CD14-positive monocyte (primary cell): Measurements from ENCODE around the gene IQSEC3. TPM values are rescaled to one million over a fixed set of nuclear protein-coding genes. Genes with fewer than 3 reads are reported as not detected.

Experiments
- DNase-seq, 3 donors: peaks; one replicate each; pipeline ENCODE4 v3.0.0-alpha.2; 2011 to 2022
- H2AFZ ChIP-seq: 2 replicates; pipeline ENCODE4 v1.6.0; 2012; ENCODE audit warnings: mild to moderate bottlenecking, low read depth, low read length, inconsistent platforms; ENCODE audit not compliant: insufficient read depth, poor library complexity, severe bottlenecking
- H3K27ac ChIP-seq, 2 donors: 1 replicate in 1 of 2; 2 replicates in 1 of 2; pipeline ENCODE4 v1.5.1; 2012 to 2013; ENCODE audit warnings: low read length in 2 of 2, control low read depth in 1 of 2, inconsistent platforms in 1 of 2, low read depth in 1 of 2, mild to moderate bottlenecking in 1 of 2
- H3K27me3 ChIP-seq, 2 donors: one replicate each; pipeline versions ENCODE4 v1.6.0 to v1.6.1; 2011 to 2013; ENCODE audit warnings: low read length in 2 of 2; ENCODE audit not compliant: control insufficient read depth in 2 of 2, insufficient read depth in 2 of 2
- H3K36me3 ChIP-seq, 2 donors: replicated peaks in 1 of 2; 1 replicate in 1 of 2; 2 replicates in 1 of 2; pipeline versions ENCODE4 v1.5.1 to v1.6.1; 2012 to 2013; ENCODE audit warnings: low read length in 2 of 2, control low read depth in 1 of 2, inconsistent platforms in 1 of 2, mild to moderate bottlenecking in 1 of 2; ENCODE audit not compliant: insufficient read depth in 2 of 2, control insufficient read depth in 1 of 2
- H3K4me1 ChIP-seq, 2 donors: 1 replicate in 1 of 2; 2 replicates in 1 of 2; pipeline versions ENCODE4 v1.5.1 to v1.6.1; 2012 to 2013; ENCODE audit warnings: low read length in 2 of 2, control low read depth in 1 of 2, inconsistent platforms in 1 of 2, mild to moderate bottlenecking in 1 of 2, moderate library complexity in 1 of 2; ENCODE audit not compliant: insufficient read depth in 2 of 2, control insufficient read depth in 1 of 2
- H3K4me2 ChIP-seq: replicated peaks from 2 replicates; pipeline ENCODE3; 2012; ENCODE audit warnings: low read length, moderate library complexity, mild to moderate bottlenecking; ENCODE audit not compliant: poor library complexity, severe bottlenecking; ENCODE audit errors: extremely low read depth
- H3K4me3 ChIP-seq, 3 experiments: fragments of 200-600 bp in 1 of 3; sonication (generic) in 1 of 3; replicated peaks in 1 of 3; 1 replicate in 2 of 3; 2 replicates in 1 of 3; pipeline ENCODE4 v1.5.1; 2011 to 2013; ENCODE audit warnings: low read length in 3 of 3, mild to moderate bottlenecking in 3 of 3, control low read depth in 2 of 3, low read depth in 2 of 3, inconsistent platforms in 1 of 3, moderate library complexity in 1 of 3
- H3K79me2 ChIP-seq: 2 replicates; pipeline ENCODE4 v1.6.0; 2012; ENCODE audit warnings: mild to moderate bottlenecking, control low read depth, inconsistent platforms, low read length, moderate library complexity; ENCODE audit not compliant: insufficient read depth
- H3K9ac ChIP-seq: 2 replicates; pipeline ENCODE4 v1.6.0; 2017; ENCODE audit warnings: low read length, mild to moderate bottlenecking; ENCODE audit not compliant: insufficient read depth, poor library complexity, severe bottlenecking
- H3K9me3 ChIP-seq, 2 donors: replicated peaks in 1 of 2; 1 replicate in 1 of 2; 2 replicates in 1 of 2; pipeline versions ENCODE4 v1.5.1 to v1.6.1; 2012 to 2013; ENCODE audit warnings: low read length in 2 of 2, control low read depth in 1 of 2; ENCODE audit not compliant: control insufficient read depth in 1 of 2, insufficient read depth in 1 of 2
- H4K20me1 ChIP-seq: 2 replicates; pipeline ENCODE4 v1.6.0; 2012; ENCODE audit warnings: mild to moderate bottlenecking, low read length, control low read depth, moderate library complexity; ENCODE audit not compliant: insufficient read depth
- H3K27ac Mint-ChIP-seq, 7 donors: one replicate each; pipeline ENCODE4 v1.8.0; 2020; ENCODE audit warnings: mild to moderate bottlenecking in 7 of 7, mixed read lengths in 7 of 7, moderate library complexity in 6 of 7, inconsistent platforms in 2 of 7
- H3K27me3 Mint-ChIP-seq, 3 donors: one replicate each; pipeline ENCODE4 v1.8.0; 2021 to 2022; ENCODE audit warnings: low read depth in 3 of 3, mild to moderate bottlenecking in 3 of 3, mixed read lengths in 3 of 3, moderate library complexity in 3 of 3, inconsistent platforms in 1 of 3
- H3K36me3 Mint-ChIP-seq, 2 donors: one replicate each; pipeline ENCODE4 v1.8.0; 2020; ENCODE audit warnings: mixed read lengths in 2 of 2, inconsistent platforms in 1 of 2, mild to moderate bottlenecking in 1 of 2
- H3K4me1 Mint-ChIP-seq: one replicate; pipeline ENCODE4 v1.8.0; 2020; ENCODE audit warnings: mild to moderate bottlenecking, mixed read lengths
- H3K4me3 Mint-ChIP-seq, 2 donors: one replicate each; pipeline ENCODE4 v1.8.0; 2020; ENCODE audit warnings: mild to moderate bottlenecking in 2 of 2, mixed read lengths in 2 of 2, moderate library complexity in 1 of 2
- H3K9me3 Mint-ChIP-seq, 7 donors: one replicate each; pipeline ENCODE4 v1.8.0; 2020 to 2022; ENCODE audit warnings: mixed read lengths in 7 of 7, mild to moderate bottlenecking in 6 of 7, moderate library complexity in 6 of 7, inconsistent platforms in 2 of 7
- WGBS: methylation state at CpG from one replicate; pipeline ENCODE4 v1.1.5; 2013; ENCODE audit warnings: missing lambda C conversion rate; ENCODE audit not compliant: insufficient coverage; 5-methylcytosine and 5-hydroxymethylcytosine counted together
- intact Hi-C, 2 donors: fragments of 100-400 bp; cut with micrococcal nuclease; formaldehyde crosslinking; loops; one replicate each; pipeline versions ENCODE4 v1.15.0 to v1.15.1; 2023
- polyA plus RNA-seq, 3 donors: library from polyadenylated mRNA; depleted of rRNA in 1 of 3; unstranded in 2 of 3; stranded (reverse) in 1 of 3; fragments of 300-500 nt in 2 of 3; fragments of >200 nt in 1 of 3; fragmentation: Illumina TruSeq in 2 of 3; gene quantifications; 1 replicate in 2 of 3; 2 replicates in 1 of 3; pipeline ENCODE4 v1.2.3, GENCODE V29; 2012 to 2021
- TF ChIP-seq, protein P1 (sequence below): fragments of 200-600 bp; IDR thresholded peaks from one replicate; pipeline ENCODE4 v1.8.0; 2022; ENCODE audit warnings: antibody characterized with exemption, mild to moderate bottlenecking

The IQSEC3 gene
- polyA plus RNA-seq, 3 donors: not detected

DNA sequence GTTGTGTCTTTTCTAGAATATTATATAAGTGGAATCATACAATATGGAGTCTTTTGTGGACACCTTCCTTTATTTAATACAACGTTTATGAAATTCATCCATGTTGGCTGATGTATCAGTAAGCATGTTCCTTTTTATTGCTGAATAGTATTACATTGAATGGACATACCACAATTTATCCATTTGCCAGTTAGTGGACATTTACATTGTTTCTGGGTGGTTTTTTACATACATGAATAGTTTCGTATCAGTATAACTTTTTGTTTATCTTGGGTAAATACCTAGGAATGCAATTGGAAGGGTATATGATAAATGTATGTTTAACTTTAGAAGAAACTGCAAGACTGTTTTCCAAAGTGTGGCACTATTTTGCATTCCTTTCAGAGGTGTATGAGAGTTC, 23.1 kb downstream of the IQSEC3 start:
- Mint-ChIP-seq H3K36me3 (no peaks in the 10 kb centered on the region), H3K9me3 (peaks cover 7 to 28% (median 13%) of the 10 kb centered on the region in 7 donors)

DNA sequence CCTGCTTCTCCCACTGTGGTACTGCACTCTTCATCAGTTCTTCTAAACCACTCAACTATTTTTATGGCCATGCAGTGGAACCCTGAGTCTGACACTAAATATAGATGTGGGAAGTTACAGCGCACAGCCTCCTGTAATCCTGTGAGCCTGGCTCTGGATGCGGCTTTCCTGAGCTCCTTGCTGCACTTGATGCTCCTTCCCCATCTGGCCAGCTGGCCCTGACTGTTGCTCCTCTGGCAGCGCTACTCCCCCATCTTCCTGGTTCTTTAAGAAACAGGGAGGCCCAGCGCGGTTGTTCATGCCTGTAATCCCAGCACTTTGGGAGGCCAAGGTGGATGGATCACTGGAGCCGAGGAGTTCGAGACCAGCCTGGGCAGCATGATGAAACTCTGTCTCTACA, 24.6 kb downstream of the IQSEC3 start:
- intact Hi-C loops: no loop called here
- H4K20me1 ChIP-seq: no peaks in the 10 kb centered on the region

More for the DNA sequence above, 23.1 kb downstream of the IQSEC3 start:
- peaks cover 3 to 7% (median 5%) of the 10 kb centered on the region in 3 donors for H3K27me3 Mint-ChIP-seq
- H4K20me1 ChIP-seq: no peaks in the 10 kb centered on the region
- H3K4me3 ChIP-seq: no peak overlapping the region
- TF ChIP-seq, protein P1, sequence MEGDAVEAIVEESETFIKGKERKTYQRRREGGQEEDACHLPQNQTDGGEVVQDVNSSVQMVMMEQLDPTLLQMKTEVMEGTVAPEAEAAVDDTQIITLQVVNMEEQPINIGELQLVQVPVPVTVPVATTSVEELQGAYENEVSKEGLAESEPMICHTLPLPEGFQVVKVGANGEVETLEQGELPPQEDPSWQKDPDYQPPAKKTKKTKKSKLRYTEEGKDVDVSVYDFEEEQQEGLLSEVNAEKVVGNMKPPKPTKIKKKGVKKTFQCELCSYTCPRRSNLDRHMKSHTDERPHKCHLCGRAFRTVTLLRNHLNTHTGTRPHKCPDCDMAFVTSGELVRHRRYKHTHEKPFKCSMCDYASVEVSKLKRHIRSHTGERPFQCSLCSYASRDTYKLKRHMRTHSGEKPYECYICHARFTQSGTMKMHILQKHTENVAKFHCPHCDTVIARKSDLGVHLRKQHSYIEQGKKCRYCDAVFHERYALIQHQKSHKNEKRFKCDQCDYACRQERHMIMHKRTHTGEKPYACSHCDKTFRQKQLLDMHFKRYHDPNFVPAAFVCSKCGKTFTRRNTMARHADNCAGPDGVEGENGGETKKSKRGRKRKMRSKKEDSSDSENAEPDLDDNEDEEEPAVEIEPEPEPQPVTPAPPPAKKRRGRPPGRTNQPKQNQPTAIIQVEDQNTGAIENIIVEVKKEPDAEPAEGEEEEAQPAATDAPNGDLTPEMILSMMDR: no peak
- no peak overlapping the region for H3K4me3 Mint-ChIP-seq
- no peak overlapping the region for H2AFZ ChIP-seq
- no peak overlapping the region for H3K4me2 ChIP-seq
- intact Hi-C loops: no loop called here
- no peak overlapping the region for H3K9ac ChIP-seq
- no peak overlapping the region for H3K27ac Mint-ChIP-seq
- no peaks in the 10 kb centered on the region for H3K36me3 ChIP-seq
- DNase-seq: no peak
- no peaks in the 10 kb centered on the region for H3K27me3 ChIP-seq
- no peaks in the 10 kb centered on the region for H3K79me2 ChIP-seq
- H3K9me3 ChIP-seq: peaks cover 0 to 7% of the 10 kb centered on the region in 2 donors
- H3K4me1 ChIP-seq: no peaks in the 10 kb centered on the region
- no CpG with 5 or more reads among the region's 2 CpGs for whole genome bisulfite sequencing
- H3K4me1 Mint-ChIP-seq: peaks cover 3% of the 10 kb centered on the region
- no peak overlapping the region for H3K27ac ChIP-seq

More for the DNA sequence above, 24.6 kb downstream of the IQSEC3 start:
- H3K4me2 ChIP-seq: no peak overlapping the region
- peaks cover 0 to 7% of the 10 kb centered on the region in 2 donors for H3K9me3 ChIP-seq
- H3K79me2 ChIP-seq: no peaks in the 10 kb centered on the region
- no peaks in the 10 kb centered on the region for H3K4me1 ChIP-seq
- DNase-seq: no peak
- 82% methylated on average over 6 of the region's 7 CpGs for WGBS
- H3K4me3 ChIP-seq: no peak overlapping the region
- H3K9ac ChIP-seq: no peak overlapping the region
- H3K27me3 Mint-ChIP-seq: peaks cover 3 to 7% (median 5%) of the 10 kb centered on the region in 3 donors
- H3K36me3 ChIP-seq: no peaks in the 10 kb centered on the region
- peaks cover 7 to 28% (median 13%) of the 10 kb centered on the region in 7 donors for H3K9me3 Mint-ChIP-seq
- H3K4me3 Mint-ChIP-seq: no peak overlapping the region
- no peaks in the 10 kb centered on the region for H3K36me3 Mint-ChIP-seq
- no peak overlapping the region for H2AFZ ChIP-seq
- H3K27ac Mint-ChIP-seq: peak overlapping the region in 1 of 7 donors; percentile 63
- TF ChIP-seq, protein P1: no peak
- no peak overlapping the region for H3K27ac ChIP-seq
- no peaks in the 10 kb centered on the region for H3K27me3 ChIP-seq
- H3K4me1 Mint-ChIP-seq: peaks cover 3% of the 10 kb centered on the region
